BE2C (cell line): Measurements from ENCODE around the gene DGKI.

Experiments used
- DNase-seq: peaks from one replicate; pipeline ENCODE4 v3.0.0-alpha.2; 2020
- H3K27me3 ChIP-seq: fragments of 250-450 bp; sonication (Bioruptor Pico); 2 replicates; pipeline ENCODE4 v1.5.1; 2020; ENCODE audit warnings: mild to moderate bottlenecking
- H3K36me3 ChIP-seq: fragments of 250-450 bp; sonication (Bioruptor Pico); 2 replicates; pipeline ENCODE4 v1.5.1; 2020; ENCODE audit warnings: mild to moderate bottlenecking
- H3K4me1 ChIP-seq: fragments of 250-450 bp; sonication (Bioruptor Pico); 2 replicates; pipeline ENCODE4 v1.5.1; 2020
- H3K4me3 ChIP-seq: 2 replicates; pipeline ENCODE4 v1.5.1; 2011; ENCODE audit warnings: low read depth, low read length
- H3K9me3 ChIP-seq: fragments of 250-450 bp; sonication (Bioruptor Pico); 2 replicates; pipeline ENCODE4 v1.5.1; 2020
- TF ChIP-seq, protein P1 (sequence below): IDR thresholded peaks from 2 replicates; pipeline ENCODE4 v1.5.1; 2012; ENCODE audit warnings: mild to moderate bottlenecking, low read depth, low read length

Gene DGKI

DNA sequence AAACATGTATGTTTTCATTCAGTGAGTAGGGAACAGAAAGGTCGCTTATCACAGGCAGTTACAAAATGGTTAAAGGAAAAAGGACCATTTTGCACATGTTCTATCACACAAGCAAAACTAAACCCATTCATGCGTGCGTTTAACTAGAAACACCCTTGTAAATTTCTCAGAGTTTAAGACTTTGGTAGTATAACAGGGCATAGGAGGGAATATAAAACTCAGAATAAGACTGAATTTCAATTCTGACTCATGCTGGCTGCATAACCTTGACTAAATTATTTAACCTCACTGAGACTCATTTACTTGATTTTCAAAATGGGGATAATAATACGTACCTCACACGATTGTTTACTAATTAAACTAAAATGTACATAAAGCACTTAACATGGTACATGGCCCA lies 259.4 kb downstream of the DGKI start:
- no peaks in the 10 kb centered on the region for H3K36me3 ChIP-seq
- no peak overlapping the region for H3K4me3 ChIP-seq
- no peaks in the 10 kb centered on the region for H3K27me3 ChIP-seq
- no peaks in the 10 kb centered on the region for H3K9me3 ChIP-seq
- peaks cover 5% of the 10 kb centered on the region; the same call in 1 of the 2 replicates for H3K4me1 ChIP-seq
- DNase-seq = no peak
- TF ChIP-seq, protein P1, sequence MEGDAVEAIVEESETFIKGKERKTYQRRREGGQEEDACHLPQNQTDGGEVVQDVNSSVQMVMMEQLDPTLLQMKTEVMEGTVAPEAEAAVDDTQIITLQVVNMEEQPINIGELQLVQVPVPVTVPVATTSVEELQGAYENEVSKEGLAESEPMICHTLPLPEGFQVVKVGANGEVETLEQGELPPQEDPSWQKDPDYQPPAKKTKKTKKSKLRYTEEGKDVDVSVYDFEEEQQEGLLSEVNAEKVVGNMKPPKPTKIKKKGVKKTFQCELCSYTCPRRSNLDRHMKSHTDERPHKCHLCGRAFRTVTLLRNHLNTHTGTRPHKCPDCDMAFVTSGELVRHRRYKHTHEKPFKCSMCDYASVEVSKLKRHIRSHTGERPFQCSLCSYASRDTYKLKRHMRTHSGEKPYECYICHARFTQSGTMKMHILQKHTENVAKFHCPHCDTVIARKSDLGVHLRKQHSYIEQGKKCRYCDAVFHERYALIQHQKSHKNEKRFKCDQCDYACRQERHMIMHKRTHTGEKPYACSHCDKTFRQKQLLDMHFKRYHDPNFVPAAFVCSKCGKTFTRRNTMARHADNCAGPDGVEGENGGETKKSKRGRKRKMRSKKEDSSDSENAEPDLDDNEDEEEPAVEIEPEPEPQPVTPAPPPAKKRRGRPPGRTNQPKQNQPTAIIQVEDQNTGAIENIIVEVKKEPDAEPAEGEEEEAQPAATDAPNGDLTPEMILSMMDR = no peak

DNA sequence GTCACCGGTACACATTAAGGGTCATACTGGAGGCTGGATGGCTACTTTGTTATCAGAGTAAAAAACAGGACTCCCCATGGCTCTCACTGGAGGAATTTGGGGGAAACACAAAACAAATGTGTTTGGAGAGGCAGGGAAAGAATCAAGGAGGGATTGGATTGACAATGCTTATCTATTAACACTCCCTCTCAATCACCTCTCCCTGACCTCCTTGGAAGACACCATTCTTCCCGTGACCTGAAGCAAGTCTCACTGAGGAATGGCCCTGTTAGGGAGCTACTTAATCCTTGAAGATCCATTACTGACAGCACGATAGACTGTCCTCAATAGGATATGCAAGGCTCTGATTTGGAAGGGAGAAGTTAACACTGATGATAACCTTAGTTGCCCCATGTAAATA lies 261.2 kb downstream of the DGKI start:
- DNase-seq = no peak
- no peaks in the 10 kb centered on the region for H3K27me3 ChIP-seq
- TF ChIP-seq, protein P1 = no peak
- H3K36me3 ChIP-seq = no peaks in the 10 kb centered on the region
- H3K4me1 ChIP-seq = no peaks in the 10 kb centered on the region
- no peaks in the 10 kb centered on the region for H3K9me3 ChIP-seq
- H3K4me3 ChIP-seq = no peak overlapping the region

DNA sequence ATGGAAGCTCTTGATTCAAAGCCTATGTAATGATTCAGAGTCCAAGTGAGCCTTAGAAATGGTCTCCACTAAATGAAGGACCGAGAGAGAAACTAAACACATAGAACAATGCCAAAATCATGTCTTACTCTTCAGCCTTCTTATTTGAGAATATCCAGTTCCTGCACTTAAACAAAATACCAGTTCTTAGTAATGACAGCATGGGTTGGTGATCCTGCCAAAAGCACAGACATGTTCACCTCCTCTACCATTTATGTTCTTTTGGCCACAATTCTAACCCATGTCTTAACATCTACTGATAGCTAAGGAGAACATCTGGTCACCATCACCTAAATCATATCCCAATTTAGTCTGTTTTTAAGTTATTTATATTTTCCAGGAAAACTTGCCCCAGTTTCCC lies 263.6 kb downstream of the DGKI start:
- DNase-seq = no peak
- Histone ChIP-seq H3K9me3 (no peaks in the 10 kb centered on the region), H3K4me1 (no peaks in the 10 kb centered on the region), H3K36me3 (no peaks in the 10 kb centered on the region), H3K27me3 (no peaks in the 10 kb centered on the region), H3K4me3 (no peak overlapping the region)
- TF ChIP-seq, protein P1 = no peak

DNA sequence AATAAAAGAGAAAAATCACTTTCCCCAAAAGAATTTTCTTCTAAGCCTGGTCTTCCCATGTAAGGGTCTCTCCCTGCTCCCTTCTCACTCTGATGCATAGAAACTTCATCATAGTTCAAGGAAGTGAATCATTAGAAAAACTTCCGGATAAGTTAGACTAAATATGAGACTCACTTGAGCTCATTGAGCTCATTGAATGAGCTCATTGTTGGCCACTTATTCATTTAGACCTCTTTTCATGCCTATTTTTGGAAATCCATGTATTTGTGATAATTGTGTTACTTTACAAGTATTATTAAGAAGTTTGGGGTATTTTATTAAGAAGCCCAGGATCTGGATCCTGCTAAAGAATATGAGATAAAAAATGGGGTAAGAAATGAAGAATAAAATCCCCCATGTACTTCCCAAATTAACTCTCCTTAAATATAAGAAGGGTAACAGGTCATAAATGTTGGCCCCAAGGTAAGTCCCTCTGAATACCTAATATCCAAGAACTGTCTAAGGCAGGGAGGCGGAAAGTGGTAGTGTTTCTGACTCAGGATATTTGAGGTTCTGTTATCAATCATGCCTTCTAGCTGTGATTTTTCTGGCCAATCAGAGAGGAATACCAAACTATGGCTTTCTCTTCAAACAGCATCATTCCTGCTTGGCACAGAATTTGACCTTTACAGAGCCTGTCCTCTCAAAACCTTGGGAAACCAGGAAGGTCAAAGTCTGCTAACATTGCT lies 266.7 kb downstream of the DGKI start:
- no peaks in the 10 kb centered on the region for H3K9me3 ChIP-seq
- TF ChIP-seq, protein P1 = no peak
- no peaks in the 10 kb centered on the region for H3K36me3 ChIP-seq
- H3K4me3 ChIP-seq = no peak overlapping the region
- H3K4me1 ChIP-seq = no peaks in the 10 kb centered on the region
- DNase-seq = no peak
- no peaks in the 10 kb centered on the region for H3K27me3 ChIP-seq

DNA sequence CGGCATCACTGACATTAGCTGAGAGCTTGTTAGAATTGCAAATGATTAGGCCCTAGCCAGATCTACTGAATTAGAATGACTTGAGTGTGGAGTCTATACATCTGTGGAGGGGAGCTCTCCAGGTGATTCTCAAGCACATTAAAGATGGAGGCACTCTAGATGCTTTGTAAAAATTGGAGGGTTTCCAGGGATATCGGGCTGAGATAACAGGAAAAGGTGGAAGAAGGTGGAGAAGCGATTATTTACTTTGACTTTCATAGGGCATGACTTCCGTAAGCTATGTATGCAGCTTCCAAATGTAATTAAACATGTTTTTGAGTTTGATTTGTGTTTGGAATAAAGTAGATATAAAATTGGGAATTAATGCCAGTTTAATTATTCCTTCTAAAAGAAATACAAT lies 268.2 kb downstream of the DGKI start:
- no peaks in the 10 kb centered on the region for H3K4me1 ChIP-seq
- H3K4me3 ChIP-seq = no peak overlapping the region
- H3K9me3 ChIP-seq = no peaks in the 10 kb centered on the region
- H3K36me3 ChIP-seq = no peaks in the 10 kb centered on the region
- TF ChIP-seq, protein P1 = no peak
- no peak for DNase-seq
- no peaks in the 10 kb centered on the region for H3K27me3 ChIP-seq

DNA sequence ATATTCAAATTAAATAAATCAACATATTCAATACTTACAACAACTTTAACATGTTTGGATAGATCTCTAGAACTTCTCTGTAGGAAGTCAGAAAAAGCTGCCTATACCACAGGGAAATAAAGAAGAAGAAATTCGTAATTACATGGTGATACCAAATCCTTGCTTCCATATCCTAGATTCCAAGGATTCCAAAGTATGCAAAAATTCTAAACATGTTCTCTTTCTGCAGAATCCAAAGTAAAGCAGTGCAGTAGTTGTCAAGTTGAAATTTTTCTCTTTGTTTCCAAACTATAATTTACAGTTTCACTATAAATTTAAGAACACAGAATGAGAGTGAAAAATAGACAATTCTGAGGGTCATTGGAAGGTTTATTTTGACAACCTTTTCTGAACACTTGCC lies 269.6 kb downstream of the DGKI start:
- no peak for DNase-seq
- Histone ChIP-seq H3K4me3 (no peak overlapping the region), H3K4me1 (no peaks in the 10 kb centered on the region), H3K36me3 (no peaks in the 10 kb centered on the region), H3K27me3 (no peaks in the 10 kb centered on the region), H3K9me3 (no peaks in the 10 kb centered on the region)
- TF ChIP-seq, protein P1 = no peak
